ENCODE measurements around the gene WDCP. TPM values are rescaled to one million over a fixed set of nuclear protein-coding genes. Genes with fewer than 3 reads are reported as not detected.
A peak's percentile ranks its signal among the peaks of the same experiment; 100 is the strongest.
"Not testable (repeated sequence)": the region's sequence is repeated elsewhere in the genome, so short reads cannot be mapped to it uniquely, and the experiment has no call there.

WDCP gene
- total RNA-seq, 2 donors from 2014 or later, result 6.3 to 7.2 TPM

- peaks cover 3% of the 10 kb centered on the region for H3K4me1 ChIP-seq (replicated peaks)
Observed at GRCh38 chr2:24047703-24048033, 477 bp upstream of the WDCP start.

GRCh38 chr2:24046599-24046929 lies 627 bp downstream of the WDCP start:
- no peaks in the 10 kb centered on the region for H3K36me3 ChIP-seq
- H3K4me1 ChIP-seq (replicated peaks), result peaks cover 3% of the 10 kb centered on the region
- no peaks in the 10 kb centered on the region for H3K27me3 ChIP-seq (replicated peaks; ENCODE audit: insufficient read depth)
- no peaks in the 10 kb centered on the region for H3K9me3 ChIP-seq
- H3K27ac ChIP-seq, result no peak overlapping the region
- peak overlapping the region; percentile 45 to 66 for H3K4me3 ChIP-seq
- intact Hi-C loops (cut with DNase I), result no loop called here
- no peak for DNase-seq (ENCODE audit: low spot score)
- TF ChIP-seq CTCF (IDR thresholded peaks at IDR 0.05) (no peak), POLR2A (IDR thresholded peaks at IDR 0.05) (no peak), POLR2AphosphoS5 (IDR thresholded peaks at IDR 0.05) (no peak)
- 2% methylated on average over 2 of the region's 2 CpGs for WGBS

More at GRCh38 chr2:24047703-24048033, 477 bp upstream of the WDCP start:
- TF ChIP-seq CTCF (IDR thresholded peaks at IDR 0.05), result no peak
- no peak for TF ChIP-seq POLR2AphosphoS5 (IDR thresholded peaks at IDR 0.05)
- no peak for TF ChIP-seq POLR2A (IDR thresholded peaks at IDR 0.05)
- no peak for DNase-seq (ENCODE audit: low spot score)
- peak overlapping the region in 1 of 2 donors; percentile 45 for H3K4me3 ChIP-seq
- H3K36me3 ChIP-seq, result no peaks in the 10 kb centered on the region
- 48% methylated on average over 8 of the region's 8 CpGs for WGBS
- intact Hi-C loops (cut with DNase I), result no loop called here
- no peaks in the 10 kb centered on the region for H3K27me3 ChIP-seq (replicated peaks; ENCODE audit: insufficient read depth)
- no peak overlapping the region for H3K27ac ChIP-seq
- H3K9me3 ChIP-seq, result no peaks in the 10 kb centered on the region

GRCh38 chr2:24045511-24046508 lies 1.4 kb downstream of the WDCP start:
- Histone ChIP-seq H3K4me3 (no peak overlapping the region), H3K4me1 (replicated peaks) (peaks cover 3% of the 10 kb centered on the region), H3K27me3 (replicated peaks; ENCODE audit: insufficient read depth) (no peaks in the 10 kb centered on the region), H3K27ac (no peak overlapping the region), H3K36me3 (no peaks in the 10 kb centered on the region), H3K9me3 (no peaks in the 10 kb centered on the region)
- intact Hi-C loops (cut with DNase I), result no loop called here
- TF ChIP-seq POLR2AphosphoS5 (IDR thresholded peaks at IDR 0.05) (no peak), POLR2A (IDR thresholded peaks at IDR 0.05) (no peak), CTCF (IDR thresholded peaks at IDR 0.05) (no peak)
- no peak for DNase-seq (ENCODE audit: low spot score)
- WGBS, result 83% methylated on average over 11 of the region's 11 CpGs

- 89% methylated on average over 6 of the region's 6 CpGs for WGBS
- H3K27ac ChIP-seq; H3K27me3 ChIP-seq (replicated peaks; ENCODE audit: insufficient read depth); H3K4me1 ChIP-seq (replicated peaks); H3K9me3 ChIP-seq; DNase-seq (ENCODE audit: low spot score); H3K4me3 ChIP-seq; intact Hi-C loops (cut with DNase I): not testable (repeated sequence)
- peaks cover 0 to 11% of the 10 kb centered on the region in 2 donors for H3K36me3 ChIP-seq
Observed at GRCh38 chr2:24043133-24043532, 4.1 kb downstream of the WDCP start.

- WGBS, result 99% methylated on average over 4 of the region's 4 CpGs
- intact Hi-C loops (cut with DNase I), result no loop called here
- Histone ChIP-seq H3K4me1 (replicated peaks) (no peaks in the 10 kb centered on the region), H3K36me3 (peaks cover 0 to 11% of the 10 kb centered on the region in 2 donors), H3K27ac (no peak overlapping the region), H3K4me3 (no peak overlapping the region), H3K9me3 (no peaks in the 10 kb centered on the region), H3K27me3 (replicated peaks; ENCODE audit: insufficient read depth) (no peaks in the 10 kb centered on the region)
- TF ChIP-seq POLR2A (IDR thresholded peaks at IDR 0.05) (no peak), CTCF (IDR thresholded peaks at IDR 0.05) (no peak), POLR2AphosphoS5 (IDR thresholded peaks at IDR 0.05) (no peak)
- DNase-seq (ENCODE audit: low spot score), result no peak
Observed at GRCh38 chr2:24040511-24040910, 6.7 kb downstream of the WDCP start.
